GM12878 (cell line): ENCODE results near the gene PHF2. TPM values are rescaled to one million over a fixed set of nuclear protein-coding genes. Genes with fewer than 3 reads are reported as not detected.

Experiments used
- ATAC-seq: fragments of 200-7000 bp; cut with Tn5 transposase; 3 replicates; pipeline ENCODE4 v1.9.1; 2020; ENCODE audit warnings: mild to moderate bottlenecking, moderate library complexity
- BruUV-seq: library from RNA; stranded (reverse); fragments of 400-500 nt; replicated peaks from 2 replicates; lab custom pipeline; 2021; lab: Mats Ljungman, UMichigan
- CTCF ChIA-PET: fragments of 300-600 bp; sonication (Branson Sonifier 250); formaldehyde crosslinking; extraction: SDS; loops from one replicate; lab custom pipeline; 2021; ENCODE audit warnings: inconsistent platforms; lab: Yijun Ruan, JAX
- POLR2A ChIA-PET: fragments of 350-600 bp; formaldehyde crosslinking; extraction: SDS; loops from one replicate; lab custom pipeline; 2021; ENCODE audit warnings: inconsistent platforms; lab: Charles Lee
- RAD21 ChIA-PET: fragments of 300-600 bp; sonication (Branson Sonifier 250); formaldehyde crosslinking; loops from one replicate; lab custom pipeline; 2023; ENCODE audit warnings: antibody characterized with exemption; ENCODE audit not compliant: unreplicated experiment; lab: Charles Lee
- SMC1A ChIA-PET: fragments of 300-600 bp; sonication (Branson Sonifier 250); formaldehyde crosslinking; loops from one replicate; lab custom pipeline; 2023; ENCODE audit not compliant: unreplicated experiment, uncharacterized antibody; lab: Charles Lee
- DNase-seq: peaks from one replicate; pipeline ENCODE4 v3.0.0-alpha.2; 2011; ENCODE audit warnings: low read depth, low spot score
- FAIRE-seq: peaks from 3 replicates; lab custom pipeline; 2011; peaks lifted over from hg19 to GRCh38; lab: Jason Lieb, UNC
- H2AFZ ChIP-seq: 2 replicates; pipeline ENCODE4 v1.6.0; 2011; ENCODE audit warnings: low read depth, low read length, control low read depth; ENCODE audit not compliant: control insufficient read depth
- H3K27ac ChIP-seq: 2 replicates; pipeline ENCODE4 v1.5.1; 2011; ENCODE audit warnings: control low read depth; ENCODE audit not compliant: control insufficient read depth, insufficient read depth
- H3K27me3 ChIP-seq, 2 experiments: replicated peaks in 1 of 2; 2 replicates each; pipeline versions ENCODE4 v1.6.0 to v1.6.1; 2011; ENCODE audit warnings: low read length in 1 of 2; ENCODE audit not compliant: control insufficient read depth in 2 of 2, insufficient read depth in 2 of 2
- H3K36me3 ChIP-seq, 2 experiments: 2 replicates each; pipeline ENCODE4 v1.5.1; 2011; ENCODE audit warnings: low read length in 1 of 2; ENCODE audit not compliant: control insufficient read depth in 2 of 2, insufficient read depth in 2 of 2
- H3K4me1 ChIP-seq: 2 replicates; pipeline ENCODE4 v1.6.1; 2011; ENCODE audit warnings: mild to moderate bottlenecking, low read length, moderate library complexity, mixed read lengths; ENCODE audit not compliant: control insufficient read depth, insufficient read depth
- H3K4me2 ChIP-seq: 2 replicates; pipeline ENCODE4 v1.6.0; 2011; ENCODE audit warnings: control low read depth; ENCODE audit not compliant: control insufficient read depth, insufficient read depth
- H3K4me3 ChIP-seq: fragments of 200-600 bp; sonication (generic); 2 replicates; pipeline ENCODE4 v1.5.1; 2016
- H3K79me2 ChIP-seq: 2 replicates; pipeline ENCODE4 v1.6.0; 2011; ENCODE audit warnings: low read length; ENCODE audit not compliant: control insufficient read depth, insufficient read depth
- H3K9ac ChIP-seq: 2 replicates; pipeline ENCODE4 v1.8.0; 2011; ENCODE audit warnings: low read length, control low read depth, mixed read lengths; ENCODE audit not compliant: control insufficient read depth, insufficient read depth
- H3K9me3 ChIP-seq: replicated peaks from 3 replicates; pipeline ENCODE4 v1.5.1; 2011; ENCODE audit warnings: mild to moderate bottlenecking, low read length; ENCODE audit not compliant: control insufficient read depth, insufficient read depth
- H4K20me1 ChIP-seq: 2 replicates; pipeline ENCODE4 v1.6.0; 2011; ENCODE audit not compliant: control insufficient read depth, insufficient read depth
- FOXM1 ChIP-seq: IDR thresholded peaks from 2 replicates; pipeline ENCODE4 v1.6.1; 2012; ENCODE audit warnings: low read depth, mild to moderate bottlenecking, inconsistent platforms, low read length, moderate library complexity
- JUNB ChIP-seq: IDR thresholded peaks from 2 replicates; pipeline ENCODE4 v1.6.1; 2016; ENCODE audit warnings: antibody characterized with exemption, mild to moderate bottlenecking
- KDM1A ChIP-seq: fragments of 200-600 bp; sonication (generic); IDR thresholded peaks from 2 replicates; pipeline ENCODE4 v1.6.1; 2016; ENCODE audit warnings: borderline replicate concordance
- KLF5 ChIP-seq: fragments of 450-650 bp; IDR thresholded peaks from 2 replicates; pipeline ENCODE4 v1.6.1; 2014; ENCODE audit warnings: mild to moderate bottlenecking; ENCODE audit not compliant: partially characterized antibody
- NR2F1 ChIP-seq: fragments of 450-650 bp; conservative IDR thresholded peaks from 2 replicates; pipeline ENCODE4 v1.6.1; 2017; ENCODE audit warnings: mild to moderate bottlenecking
- RAD21 ChIP-seq: IDR thresholded peaks from 2 replicates; pipeline ENCODE4 v1.6.1; 2011; ENCODE audit warnings: mild to moderate bottlenecking, low read depth, low read length, moderate library complexity; ENCODE audit not compliant: insufficient read depth
- RAD51 ChIP-seq: fragments of 450-650 bp; IDR thresholded peaks from 2 replicates; pipeline ENCODE4 v1.6.1; 2016; ENCODE audit warnings: moderate library complexity, mild to moderate bottlenecking, inconsistent platforms
- SRF ChIP-seq, 2 experiments: IDR thresholded peaks; 2 replicates each; pipeline ENCODE4 v1.6.1; 2011; ENCODE audit warnings: low read depth in 2 of 2, low read length in 2 of 2, mild to moderate bottlenecking in 1 of 2, moderate library complexity in 1 of 2
- STAT1 ChIP-seq: fragments of 450-650 bp; conservative IDR thresholded peaks from 2 replicates; pipeline ENCODE4 v1.6.1; 2014; ENCODE audit warnings: antibody characterized with exemption, mild to moderate bottlenecking
- YBX1 ChIP-seq: fragments of 450-650 bp; IDR thresholded peaks from 2 replicates; pipeline ENCODE4 v1.6.1; 2016; ENCODE audit warnings: antibody characterized with exemption
- WGBS: methylation state at CpG from one replicate; pipeline ENCODE4 v1.1.6; 2016; ENCODE audit warnings: low lambda C conversion rate; ENCODE audit not compliant: insufficient replicate concordance, insufficient coverage; ENCODE audit errors: missing lambda C conversion rate; 5-methylcytosine and 5-hydroxymethylcytosine counted together
- in situ Hi-C: fragments of 300-500 bp; cut with MboI; formaldehyde crosslinking; loops from 9 replicates; pipeline ENCODE4 v1.14.3; 2018; ENCODE audit warnings: mixed read lengths
- intact Hi-C: fragments of 100-400 bp; cut with micrococcal nuclease; formaldehyde crosslinking; loops from one replicate; pipeline ENCODE4 v1.14.2; 2022; ENCODE audit not compliant: unreplicated experiment
- polyA plus RNA-seq, 11 experiments: library from polyadenylated mRNA; depleted of rRNA in 4 of 11; unstranded in 6 of 11; stranded (reverse) in 5 of 11; fragments of >200 nt; fragmentation: Nextera tagmentation in 4 of 11; fragmentation: Illumina TruSeq in 1 of 11; extraction: Ambion mirVana in 4 of 11; extraction: Trizol in 1 of 11; gene quantifications; 1 replicate in 1 of 11; 2 replicates in 10 of 11; pipeline versions ENCODE4 v1.2.1 to v1.2.3, GENCODE V29; 2011 to 2016; ENCODE audit warnings: inconsistent platforms in 2 of 11, missing spikeins in 2 of 11, low read depth in 1 of 11
- total RNA-seq, 4 experiments: library from RNA; depleted of rRNA in 3 of 4; stranded (reverse); fragments of >200 nt in 3 of 4; fragmentation: Illumina TruSeq in 1 of 4; extraction: Trizol in 1 of 4; gene quantifications; 2 replicates each; pipeline versions ENCODE4 v1.2.1 to v1.2.3, GENCODE V29; 2013 to 2021
- TF ChIP-seq, protein P1 (sequence below): IDR thresholded peaks from 2 replicates; pipeline ENCODE4 v1.6.1; 2012; ENCODE audit warnings: low read depth, low read length, improper control_type of control experiment
- TF ChIP-seq, protein P2 (sequence below): fragments of 450-650 bp; conservative IDR thresholded peaks from 2 replicates; pipeline ENCODE4 v1.6.1; 2017; ENCODE audit warnings: mild to moderate bottlenecking, moderate library complexity
- TF ChIP-seq, protein P3 (sequence below): fragments of 150-350 bp; IDR thresholded peaks from 2 replicates; pipeline ENCODE4 v1.6.1; 2014; ENCODE audit warnings: mild to moderate bottlenecking, low read depth, low read length
- TF ChIP-seq, protein P4 (sequence below): fragments of 450-650 bp; IDR thresholded peaks from 2 replicates; pipeline ENCODE4 v1.6.1; 2016; ENCODE audit warnings: mild to moderate bottlenecking, moderate library complexity, borderline replicate concordance

Gene PHF2
- total and polyA plus RNA-seq, 10 of the 15 experiments (the other 5 are each of a cell fraction or from before 2014, with no cell fraction given) = 0.34 to 13.3 (median 5.5) TPM

- TF ChIP-seq SRF (IDR thresholded peaks at IDR 0.05; ENCODE audit: low read depth in 2 of 2, low read length in 2 of 2) (no peak), RAD21 (no peak), KLF5 (no peak), JUNB (no peak), KDM1A (no peak)
- TF ChIP-seq, protein P1, sequence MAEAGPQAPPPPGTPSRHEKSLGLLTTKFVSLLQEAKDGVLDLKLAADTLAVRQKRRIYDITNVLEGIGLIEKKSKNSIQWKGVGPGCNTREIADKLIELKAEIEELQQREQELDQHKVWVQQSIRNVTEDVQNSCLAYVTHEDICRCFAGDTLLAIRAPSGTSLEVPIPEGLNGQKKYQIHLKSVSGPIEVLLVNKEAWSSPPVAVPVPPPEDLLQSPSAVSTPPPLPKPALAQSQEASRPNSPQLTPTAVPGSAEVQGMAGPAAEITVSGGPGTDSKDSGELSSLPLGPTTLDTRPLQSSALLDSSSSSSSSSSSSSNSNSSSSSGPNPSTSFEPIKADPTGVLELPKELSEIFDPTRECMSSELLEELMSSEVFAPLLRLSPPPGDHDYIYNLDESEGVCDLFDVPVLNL = no peak
These were observed 10.9 kb downstream of the PHF2 start (continued) for GRCh38 chr9:93587284-93587650.

GRCh38 chr9:93587651-93588347 lies 11.4 kb downstream of the PHF2 start:
- POLR2A ChIA-PET = interaction anchor here (0.6 kb wide), 1 partner anchor 397 kb away, joined by 3 read pairs; no protein-coding TSS in a partner anchor
- H3K9ac ChIP-seq = no peak overlapping the region
- TF ChIP-seq STAT1 = no peak
- TF ChIP-seq, protein P2, sequence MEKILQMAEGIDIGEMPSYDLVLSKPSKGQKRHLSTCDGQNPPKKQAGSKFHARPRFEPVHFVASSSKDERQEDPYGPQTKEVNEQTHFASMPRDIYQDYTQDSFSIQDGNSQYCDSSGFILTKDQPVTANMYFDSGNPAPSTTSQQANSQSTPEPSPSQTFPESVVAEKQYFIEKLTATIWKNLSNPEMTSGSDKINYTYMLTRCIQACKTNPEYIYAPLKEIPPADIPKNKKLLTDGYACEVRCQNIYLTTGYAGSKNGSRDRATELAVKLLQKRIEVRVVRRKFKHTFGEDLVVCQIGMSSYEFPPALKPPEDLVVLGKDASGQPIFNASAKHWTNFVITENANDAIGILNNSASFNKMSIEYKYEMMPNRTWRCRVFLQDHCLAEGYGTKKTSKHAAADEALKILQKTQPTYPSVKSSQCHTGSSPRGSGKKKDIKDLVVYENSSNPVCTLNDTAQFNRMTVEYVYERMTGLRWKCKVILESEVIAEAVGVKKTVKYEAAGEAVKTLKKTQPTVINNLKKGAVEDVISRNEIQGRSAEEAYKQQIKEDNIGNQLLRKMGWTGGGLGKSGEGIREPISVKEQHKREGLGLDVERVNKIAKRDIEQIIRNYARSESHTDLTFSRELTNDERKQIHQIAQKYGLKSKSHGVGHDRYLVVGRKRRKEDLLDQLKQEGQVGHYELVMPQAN = no peak
- no peak for TF ChIP-seq FOXM1
- TF ChIP-seq JUNB = no peak
- TF ChIP-seq, protein P3, sequence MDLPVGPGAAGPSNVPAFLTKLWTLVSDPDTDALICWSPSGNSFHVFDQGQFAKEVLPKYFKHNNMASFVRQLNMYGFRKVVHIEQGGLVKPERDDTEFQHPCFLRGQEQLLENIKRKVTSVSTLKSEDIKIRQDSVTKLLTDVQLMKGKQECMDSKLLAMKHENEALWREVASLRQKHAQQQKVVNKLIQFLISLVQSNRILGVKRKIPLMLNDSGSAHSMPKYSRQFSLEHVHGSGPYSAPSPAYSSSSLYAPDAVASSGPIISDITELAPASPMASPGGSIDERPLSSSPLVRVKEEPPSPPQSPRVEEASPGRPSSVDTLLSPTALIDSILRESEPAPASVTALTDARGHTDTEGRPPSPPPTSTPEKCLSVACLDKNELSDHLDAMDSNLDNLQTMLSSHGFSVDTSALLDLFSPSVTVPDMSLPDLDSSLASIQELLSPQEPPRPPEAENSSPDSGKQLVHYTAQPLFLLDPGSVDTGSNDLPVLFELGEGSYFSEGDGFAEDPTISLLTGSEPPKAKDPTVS = no peak
- no peak for TF ChIP-seq YBX1
- TF ChIP-seq NR2F1 = no peak
- TF ChIP-seq, protein P4, sequence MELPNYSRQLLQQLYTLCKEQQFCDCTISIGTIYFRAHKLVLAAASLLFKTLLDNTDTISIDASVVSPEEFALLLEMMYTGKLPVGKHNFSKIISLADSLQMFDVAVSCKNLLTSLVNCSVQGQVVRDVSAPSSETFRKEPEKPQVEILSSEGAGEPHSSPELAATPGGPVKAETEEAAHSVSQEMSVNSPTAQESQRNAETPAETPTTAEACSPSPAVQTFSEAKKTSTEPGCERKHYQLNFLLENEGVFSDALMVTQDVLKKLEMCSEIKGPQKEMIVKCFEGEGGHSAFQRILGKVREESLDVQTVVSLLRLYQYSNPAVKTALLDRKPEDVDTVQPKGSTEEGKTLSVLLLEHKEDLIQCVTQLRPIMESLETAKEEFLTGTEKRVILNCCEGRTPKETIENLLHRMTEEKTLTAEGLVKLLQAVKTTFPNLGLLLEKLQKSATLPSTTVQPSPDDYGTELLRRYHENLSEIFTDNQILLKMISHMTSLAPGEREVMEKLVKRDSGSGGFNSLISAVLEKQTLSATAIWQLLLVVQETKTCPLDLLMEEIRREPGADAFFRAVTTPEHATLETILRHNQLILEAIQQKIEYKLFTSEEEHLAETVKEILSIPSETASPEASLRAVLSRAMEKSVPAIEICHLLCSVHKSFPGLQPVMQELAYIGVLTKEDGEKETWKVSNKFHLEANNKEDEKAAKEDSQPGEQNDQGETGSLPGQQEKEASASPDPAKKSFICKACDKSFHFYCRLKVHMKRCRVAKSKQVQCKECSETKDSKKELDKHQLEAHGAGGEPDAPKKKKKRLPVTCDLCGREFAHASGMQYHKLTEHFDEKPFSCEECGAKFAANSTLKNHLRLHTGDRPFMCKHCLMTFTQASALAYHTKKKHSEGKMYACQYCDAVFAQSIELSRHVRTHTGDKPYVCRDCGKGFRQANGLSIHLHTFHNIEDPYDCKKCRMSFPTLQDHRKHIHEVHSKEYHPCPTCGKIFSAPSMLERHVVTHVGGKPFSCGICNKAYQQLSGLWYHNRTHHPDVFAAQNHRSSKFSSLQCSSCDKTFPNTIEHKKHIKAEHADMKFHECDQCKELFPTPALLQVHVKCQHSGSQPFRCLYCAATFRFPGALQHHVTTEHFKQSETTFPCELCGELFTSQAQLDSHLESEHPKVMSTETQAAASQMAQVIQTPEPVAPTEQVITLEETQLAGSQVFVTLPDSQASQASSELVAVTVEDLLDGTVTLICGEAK = no peak
- no peak for TF ChIP-seq RAD51

More at GRCh38 chr9:93587651-93588347, 11.4 kb downstream of the PHF2 start:
- in situ Hi-C loops (no loop called here), intact Hi-C loops (no loop called here)
- Histone ChIP-seq H3K4me3 (no peak overlapping the region), H3K27me3 (no peaks in the 10 kb centered on the region), H3K79me2 (no peaks in the 10 kb centered on the region; the same call in 1 of the 2 replicates), H4K20me1 (peaks cover 3% of the 10 kb centered on the region; the same call in 1 of the 2 replicates), H3K27ac (no peak overlapping the region), H2AFZ (no peak overlapping the region), H3K4me2 (no peak overlapping the region), H3K9me3 (peaks cover 2% of the 10 kb centered on the region; the same call in 2 of the 3 replicates), H3K4me1 (no peaks in the 10 kb centered on the region), H3K36me3 (no peaks in the 10 kb centered on the region)
- DNase-seq (no peak), FAIRE-seq (no peak), ATAC-seq (no peak)
- WGBS = 81% methylated on average over 11 of the region's 11 CpGs
- CTCF ChIA-PET = no interaction called here
- SMC1A ChIA-PET = no interaction called here
- RAD21 ChIA-PET = no interaction called here
- no TSS peak for BruUV-seq
